CD14-positive monocyte (primary cell): Measurements from ENCODE around the gene IMMT. TPM values are rescaled to one million over a fixed set of nuclear protein-coding genes. Genes with fewer than 3 reads are reported as not detected.
A peak's percentile ranks its signal among the peaks of the same experiment; 100 is the strongest.

Source experiments
- DNase-seq, 3 donors: peaks; one replicate each; pipeline ENCODE4 v3.0.0-alpha.2; 2011 to 2022
- H2AFZ ChIP-seq: 2 replicates; pipeline ENCODE4 v1.6.0; 2012; ENCODE audit warnings: mild to moderate bottlenecking, low read depth, low read length, inconsistent platforms; ENCODE audit not compliant: insufficient read depth, poor library complexity, severe bottlenecking
- H3K27ac ChIP-seq, 2 donors: 1 replicate in 1 of 2; 2 replicates in 1 of 2; pipeline ENCODE4 v1.5.1; 2012 to 2013; ENCODE audit warnings: low read length in 2 of 2, control low read depth in 1 of 2, inconsistent platforms in 1 of 2, low read depth in 1 of 2, mild to moderate bottlenecking in 1 of 2
- H3K27me3 ChIP-seq, 2 donors: one replicate each; pipeline versions ENCODE4 v1.6.0 to v1.6.1; 2011 to 2013; ENCODE audit warnings: low read length in 2 of 2; ENCODE audit not compliant: control insufficient read depth in 2 of 2, insufficient read depth in 2 of 2
- H3K36me3 ChIP-seq, 2 donors: replicated peaks in 1 of 2; 1 replicate in 1 of 2; 2 replicates in 1 of 2; pipeline versions ENCODE4 v1.5.1 to v1.6.1; 2012 to 2013; ENCODE audit warnings: low read length in 2 of 2, control low read depth in 1 of 2, inconsistent platforms in 1 of 2, mild to moderate bottlenecking in 1 of 2; ENCODE audit not compliant: insufficient read depth in 2 of 2, control insufficient read depth in 1 of 2
- H3K4me1 ChIP-seq, 2 donors: 1 replicate in 1 of 2; 2 replicates in 1 of 2; pipeline versions ENCODE4 v1.5.1 to v1.6.1; 2012 to 2013; ENCODE audit warnings: low read length in 2 of 2, control low read depth in 1 of 2, inconsistent platforms in 1 of 2, mild to moderate bottlenecking in 1 of 2, moderate library complexity in 1 of 2; ENCODE audit not compliant: insufficient read depth in 2 of 2, control insufficient read depth in 1 of 2
- H3K4me2 ChIP-seq: replicated peaks from 2 replicates; pipeline ENCODE3; 2012; ENCODE audit warnings: low read length, moderate library complexity, mild to moderate bottlenecking; ENCODE audit not compliant: poor library complexity, severe bottlenecking; ENCODE audit errors: extremely low read depth
- H3K4me3 ChIP-seq, 3 experiments: fragments of 200-600 bp in 1 of 3; sonication (generic) in 1 of 3; replicated peaks in 1 of 3; 1 replicate in 2 of 3; 2 replicates in 1 of 3; pipeline ENCODE4 v1.5.1; 2011 to 2013; ENCODE audit warnings: low read length in 3 of 3, mild to moderate bottlenecking in 3 of 3, control low read depth in 2 of 3, low read depth in 2 of 3, inconsistent platforms in 1 of 3, moderate library complexity in 1 of 3
- H3K79me2 ChIP-seq: 2 replicates; pipeline ENCODE4 v1.6.0; 2012; ENCODE audit warnings: mild to moderate bottlenecking, control low read depth, inconsistent platforms, low read length, moderate library complexity; ENCODE audit not compliant: insufficient read depth
- H3K9ac ChIP-seq: 2 replicates; pipeline ENCODE4 v1.6.0; 2017; ENCODE audit warnings: low read length, mild to moderate bottlenecking; ENCODE audit not compliant: insufficient read depth, poor library complexity, severe bottlenecking
- H3K9me3 ChIP-seq, 2 donors: replicated peaks in 1 of 2; 1 replicate in 1 of 2; 2 replicates in 1 of 2; pipeline versions ENCODE4 v1.5.1 to v1.6.1; 2012 to 2013; ENCODE audit warnings: low read length in 2 of 2, control low read depth in 1 of 2; ENCODE audit not compliant: control insufficient read depth in 1 of 2, insufficient read depth in 1 of 2
- H4K20me1 ChIP-seq: 2 replicates; pipeline ENCODE4 v1.6.0; 2012; ENCODE audit warnings: mild to moderate bottlenecking, low read length, control low read depth, moderate library complexity; ENCODE audit not compliant: insufficient read depth
- H3K27ac Mint-ChIP-seq, 7 donors: one replicate each; pipeline ENCODE4 v1.8.0; 2020; ENCODE audit warnings: mild to moderate bottlenecking in 7 of 7, mixed read lengths in 7 of 7, moderate library complexity in 6 of 7, inconsistent platforms in 2 of 7
- H3K27me3 Mint-ChIP-seq, 3 donors: one replicate each; pipeline ENCODE4 v1.8.0; 2021 to 2022; ENCODE audit warnings: low read depth in 3 of 3, mild to moderate bottlenecking in 3 of 3, mixed read lengths in 3 of 3, moderate library complexity in 3 of 3, inconsistent platforms in 1 of 3
- H3K36me3 Mint-ChIP-seq, 2 donors: one replicate each; pipeline ENCODE4 v1.8.0; 2020; ENCODE audit warnings: mixed read lengths in 2 of 2, inconsistent platforms in 1 of 2, mild to moderate bottlenecking in 1 of 2
- H3K4me1 Mint-ChIP-seq: one replicate; pipeline ENCODE4 v1.8.0; 2020; ENCODE audit warnings: mild to moderate bottlenecking, mixed read lengths
- H3K4me3 Mint-ChIP-seq, 2 donors: one replicate each; pipeline ENCODE4 v1.8.0; 2020; ENCODE audit warnings: mild to moderate bottlenecking in 2 of 2, mixed read lengths in 2 of 2, moderate library complexity in 1 of 2
- H3K9me3 Mint-ChIP-seq, 7 donors: one replicate each; pipeline ENCODE4 v1.8.0; 2020 to 2022; ENCODE audit warnings: mixed read lengths in 7 of 7, mild to moderate bottlenecking in 6 of 7, moderate library complexity in 6 of 7, inconsistent platforms in 2 of 7
- WGBS: methylation state at CpG from one replicate; pipeline ENCODE4 v1.1.5; 2013; ENCODE audit warnings: missing lambda C conversion rate; ENCODE audit not compliant: insufficient coverage; 5-methylcytosine and 5-hydroxymethylcytosine counted together
- intact Hi-C, 2 donors: fragments of 100-400 bp; cut with micrococcal nuclease; formaldehyde crosslinking; loops; one replicate each; pipeline versions ENCODE4 v1.15.0 to v1.15.1; 2023
- polyA plus RNA-seq, 3 donors: library from polyadenylated mRNA; depleted of rRNA in 1 of 3; unstranded in 2 of 3; stranded (reverse) in 1 of 3; fragments of 300-500 nt in 2 of 3; fragments of >200 nt in 1 of 3; fragmentation: Illumina TruSeq in 2 of 3; gene quantifications; 1 replicate in 2 of 3; 2 replicates in 1 of 3; pipeline ENCODE4 v1.2.3, GENCODE V29; 2012 to 2021
- TF ChIP-seq, protein P1 (sequence below): fragments of 200-600 bp; IDR thresholded peaks from one replicate; pipeline ENCODE4 v1.8.0; 2022; ENCODE audit warnings: antibody characterized with exemption, mild to moderate bottlenecking

The IMMT gene
- polyA plus RNA-seq, 3 donors, result 24.3 to 54.0 (median 41.2) TPM

DNA sequence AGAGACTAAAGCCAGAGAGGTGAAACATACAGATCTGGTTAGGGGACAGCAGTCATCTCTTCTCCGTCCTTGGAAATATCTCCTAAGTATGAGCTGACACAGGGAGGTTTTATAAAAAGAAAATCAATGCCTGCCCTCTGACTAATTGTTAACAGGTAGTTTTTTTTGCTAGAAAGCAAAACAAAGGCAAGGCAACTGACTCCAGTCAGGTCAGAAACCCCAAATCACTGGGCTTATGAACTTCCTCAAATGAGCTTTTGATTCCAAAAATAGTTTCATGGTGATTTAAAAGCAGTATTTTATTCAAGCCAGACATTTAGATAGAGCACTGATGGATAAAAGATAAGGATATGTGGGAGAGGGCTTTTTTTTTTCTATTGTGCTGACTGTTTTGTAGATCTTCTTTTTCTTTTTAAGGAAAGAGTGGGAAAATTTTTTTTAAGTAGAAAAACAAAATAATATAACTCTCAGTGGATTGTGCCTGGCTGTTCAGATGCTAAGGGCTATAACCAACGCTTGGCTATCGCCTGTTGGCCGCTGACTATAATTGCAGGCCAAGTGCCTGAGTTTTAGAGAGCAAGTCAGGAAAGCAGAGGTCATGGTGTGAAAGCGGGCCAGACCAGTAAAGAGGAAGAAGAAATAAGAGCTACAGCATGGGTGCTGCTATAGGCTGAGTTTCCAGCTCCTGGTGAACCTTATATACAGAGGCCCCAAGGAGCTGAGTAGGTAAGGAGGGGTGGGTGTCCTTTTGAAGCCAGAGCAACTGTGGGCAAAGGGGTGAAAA, 48.9 kb upstream of the IMMT start:
- peak in 2 of 3 donors; percentile 14 to 24 for DNase-seq
- Histone ChIP-seq H4K20me1 (no peaks in the 10 kb centered on the region), H3K9ac (no peak overlapping the region), H3K4me3 (no peak overlapping the region), H3K9me3 (no peaks in the 10 kb centered on the region), H3K36me3 (no peaks in the 10 kb centered on the region), H3K27me3 (no peaks in the 10 kb centered on the region), H2AFZ (no peak overlapping the region), H3K4me1 (peaks cover 10 to 12% of the 10 kb centered on the region in 2 donors), H3K4me2 (no peak overlapping the region), H3K27ac (no peak overlapping the region), H3K79me2 (no peaks in the 10 kb centered on the region)
- Mint-ChIP-seq H3K9me3 (peaks cover 0 to 3% (median 0%) of the 10 kb centered on the region in 7 donors), H3K27ac (peak overlapping the region in 2 of 7 donors; percentile 70 to 82), H3K4me3 (peak overlapping the region in 1 of 2 donors; percentile 31), H3K27me3 (peaks cover 1 to 15% (median 4%) of the 10 kb centered on the region in 3 donors), H3K4me1 (peaks cover 23% of the 10 kb centered on the region), H3K36me3 (no peaks in the 10 kb centered on the region)
- WGBS, result 59% methylated on average over 4 of the region's 5 CpGs
- TF ChIP-seq, protein P1, sequence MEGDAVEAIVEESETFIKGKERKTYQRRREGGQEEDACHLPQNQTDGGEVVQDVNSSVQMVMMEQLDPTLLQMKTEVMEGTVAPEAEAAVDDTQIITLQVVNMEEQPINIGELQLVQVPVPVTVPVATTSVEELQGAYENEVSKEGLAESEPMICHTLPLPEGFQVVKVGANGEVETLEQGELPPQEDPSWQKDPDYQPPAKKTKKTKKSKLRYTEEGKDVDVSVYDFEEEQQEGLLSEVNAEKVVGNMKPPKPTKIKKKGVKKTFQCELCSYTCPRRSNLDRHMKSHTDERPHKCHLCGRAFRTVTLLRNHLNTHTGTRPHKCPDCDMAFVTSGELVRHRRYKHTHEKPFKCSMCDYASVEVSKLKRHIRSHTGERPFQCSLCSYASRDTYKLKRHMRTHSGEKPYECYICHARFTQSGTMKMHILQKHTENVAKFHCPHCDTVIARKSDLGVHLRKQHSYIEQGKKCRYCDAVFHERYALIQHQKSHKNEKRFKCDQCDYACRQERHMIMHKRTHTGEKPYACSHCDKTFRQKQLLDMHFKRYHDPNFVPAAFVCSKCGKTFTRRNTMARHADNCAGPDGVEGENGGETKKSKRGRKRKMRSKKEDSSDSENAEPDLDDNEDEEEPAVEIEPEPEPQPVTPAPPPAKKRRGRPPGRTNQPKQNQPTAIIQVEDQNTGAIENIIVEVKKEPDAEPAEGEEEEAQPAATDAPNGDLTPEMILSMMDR, result no peak
- intact Hi-C loops, result no loop called here

DNA sequence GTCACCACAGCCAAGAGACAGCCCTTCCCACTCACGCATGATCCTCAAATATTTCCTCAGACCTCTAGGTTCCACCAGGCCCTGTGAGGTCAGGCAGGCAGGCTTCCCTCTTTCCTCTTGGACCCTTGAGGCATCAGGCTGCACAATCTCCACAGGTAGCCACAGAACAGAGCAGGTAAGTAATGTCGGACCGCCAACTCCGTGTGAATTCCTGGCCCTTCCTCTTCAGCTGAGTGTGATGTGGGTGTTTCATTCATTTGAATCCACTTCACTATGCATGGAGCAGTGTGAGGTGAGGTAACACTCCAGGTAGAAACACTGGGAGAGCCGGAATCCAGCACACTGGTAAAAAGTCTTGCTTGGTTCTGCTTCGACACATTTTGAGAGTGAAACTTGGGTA, 48.0 kb upstream of the IMMT start:
- H3K79me2 ChIP-seq, result no peaks in the 10 kb centered on the region
- H3K4me1 ChIP-seq, result peaks cover 10 to 12% of the 10 kb centered on the region in 2 donors
- H3K9ac ChIP-seq, result no peak overlapping the region
- Mint-ChIP-seq H3K36me3 (no peaks in the 10 kb centered on the region), H3K9me3 (peaks cover 0 to 3% (median 0%) of the 10 kb centered on the region in 7 donors), H3K4me1 (peaks cover 26% of the 10 kb centered on the region), H3K4me3 (no peak overlapping the region), H3K27me3 (peaks cover 4 to 15% (median 6%) of the 10 kb centered on the region in 3 donors), H3K27ac (peak overlapping the region in 1 of 7 donors; percentile 26)
- H2AFZ ChIP-seq, result no peak overlapping the region
- TF ChIP-seq, protein P1, result no peak
- no peak for DNase-seq
- 100% methylated on average over 2 of the region's 6 CpGs for WGBS
- no peaks in the 10 kb centered on the region for H3K9me3 ChIP-seq
- no peaks in the 10 kb centered on the region for H3K36me3 ChIP-seq
- H3K4me2 ChIP-seq, result no peak overlapping the region
- intact Hi-C loops, result no loop called here
- no peaks in the 10 kb centered on the region for H4K20me1 ChIP-seq
- H3K27ac ChIP-seq, result no peak overlapping the region
- no peaks in the 10 kb centered on the region for H3K27me3 ChIP-seq
- no peak overlapping the region for H3K4me3 ChIP-seq
